Thoracic aorta (tissue), 2 donors: ENCODE measurements around the gene KATNA1. TPM values are rescaled to one million over a fixed set of nuclear protein-coding genes. Genes with fewer than 3 reads are reported as not detected.

Experiments
- ATAC-seq: fragments of 150-250 bp; one replicate; pipeline ENCODE4 v1.8.0; 2017; ENCODE audit warnings: low read depth; ENCODE audit not compliant: insufficient number of reproducible peaks, low FRiP score
- DNase-seq: peaks from one replicate; pipeline ENCODE4 v3.0.0-alpha.2; 2020; ENCODE audit warnings: low spot score
- H3K27ac ChIP-seq, 2 donors: fragments of 200-600 bp; sonication (generic); 1 replicate in 1 of 2; 2 replicates in 1 of 2; pipeline ENCODE4 v1.5.1; 2016; ENCODE audit warnings: mild to moderate bottlenecking in 2 of 2, moderate library complexity in 2 of 2
- H3K27me3 ChIP-seq: fragments of 200-600 bp; sonication (generic); replicated peaks from 2 replicates; pipeline ENCODE4 v1.6.0; 2016; ENCODE audit warnings: mild to moderate bottlenecking; ENCODE audit not compliant: insufficient read depth
- H3K36me3 ChIP-seq: fragments of 200-600 bp; sonication (generic); one replicate; pipeline ENCODE4 v1.5.1; 2016
- H3K4me1 ChIP-seq, 2 donors: fragments of 200-600 bp; sonication (generic); 1 replicate in 1 of 2; 2 replicates in 1 of 2; pipeline versions ENCODE4 v1.5.1 to v1.6.0; 2016; ENCODE audit warnings: low read depth in 2 of 2, mild to moderate bottlenecking in 1 of 2; ENCODE audit not compliant: control insufficient read depth in 1 of 2
- H3K4me3 ChIP-seq: fragments of 200-600 bp; sonication (generic); 2 replicates; pipeline ENCODE4 v1.5.1; 2016; ENCODE audit warnings: mild to moderate bottlenecking
- H3K9me3 ChIP-seq: fragments of 200-600 bp; sonication (generic); 2 replicates; pipeline ENCODE4 v1.5.1; 2016
- total RNA-seq, 2 donors: library from RNA; depleted of rRNA; stranded (reverse); fragments of >200 nt; gene quantifications; one replicate each; pipeline versions ENCODE4 v1.1.0 to v1.2.3, GENCODE V29; 2016
- TF ChIP-seq, protein P1 (sequence below): fragments of 200-600 bp; sonication (generic); IDR thresholded peaks from one replicate; pipeline ENCODE4 v1.5.1; 2019; ENCODE audit warnings: antibody characterized with exemption

Gene KATNA1
- total RNA-seq, 2 donors from 2014 or later: 15.7 to 37.8 TPM

DNA sequence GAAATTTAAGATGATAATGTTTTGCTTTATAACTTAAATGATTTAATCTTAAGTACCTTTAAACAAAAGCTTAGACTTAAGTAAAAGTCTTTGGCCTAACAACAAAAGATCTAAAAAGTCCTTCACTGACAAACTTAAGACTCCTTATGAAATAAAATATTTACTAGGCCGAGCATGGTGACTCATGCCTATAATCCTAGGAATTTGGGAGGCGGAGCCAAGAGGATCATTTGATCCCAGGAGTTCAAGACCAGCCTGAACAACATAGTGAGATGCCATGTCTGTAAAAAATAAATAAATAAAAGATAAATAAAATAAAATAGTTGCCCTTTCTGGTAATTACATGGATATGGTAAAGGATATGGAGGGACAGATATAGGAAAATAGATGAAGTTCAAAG lies 12.4 kb downstream of the KATNA1 start:
- Histone ChIP-seq H3K27ac (no peak overlapping the region), H3K36me3 (no peaks in the 10 kb centered on the region), H3K4me1 (no peaks in the 10 kb centered on the region), H3K9me3 (no peaks in the 10 kb centered on the region), H3K27me3 (no peaks in the 10 kb centered on the region), H3K4me3 (no peak overlapping the region)
- ATAC-seq (no peak), DNase-seq (no peak)
- TF ChIP-seq, protein P1, sequence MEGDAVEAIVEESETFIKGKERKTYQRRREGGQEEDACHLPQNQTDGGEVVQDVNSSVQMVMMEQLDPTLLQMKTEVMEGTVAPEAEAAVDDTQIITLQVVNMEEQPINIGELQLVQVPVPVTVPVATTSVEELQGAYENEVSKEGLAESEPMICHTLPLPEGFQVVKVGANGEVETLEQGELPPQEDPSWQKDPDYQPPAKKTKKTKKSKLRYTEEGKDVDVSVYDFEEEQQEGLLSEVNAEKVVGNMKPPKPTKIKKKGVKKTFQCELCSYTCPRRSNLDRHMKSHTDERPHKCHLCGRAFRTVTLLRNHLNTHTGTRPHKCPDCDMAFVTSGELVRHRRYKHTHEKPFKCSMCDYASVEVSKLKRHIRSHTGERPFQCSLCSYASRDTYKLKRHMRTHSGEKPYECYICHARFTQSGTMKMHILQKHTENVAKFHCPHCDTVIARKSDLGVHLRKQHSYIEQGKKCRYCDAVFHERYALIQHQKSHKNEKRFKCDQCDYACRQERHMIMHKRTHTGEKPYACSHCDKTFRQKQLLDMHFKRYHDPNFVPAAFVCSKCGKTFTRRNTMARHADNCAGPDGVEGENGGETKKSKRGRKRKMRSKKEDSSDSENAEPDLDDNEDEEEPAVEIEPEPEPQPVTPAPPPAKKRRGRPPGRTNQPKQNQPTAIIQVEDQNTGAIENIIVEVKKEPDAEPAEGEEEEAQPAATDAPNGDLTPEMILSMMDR: no peak

DNA sequence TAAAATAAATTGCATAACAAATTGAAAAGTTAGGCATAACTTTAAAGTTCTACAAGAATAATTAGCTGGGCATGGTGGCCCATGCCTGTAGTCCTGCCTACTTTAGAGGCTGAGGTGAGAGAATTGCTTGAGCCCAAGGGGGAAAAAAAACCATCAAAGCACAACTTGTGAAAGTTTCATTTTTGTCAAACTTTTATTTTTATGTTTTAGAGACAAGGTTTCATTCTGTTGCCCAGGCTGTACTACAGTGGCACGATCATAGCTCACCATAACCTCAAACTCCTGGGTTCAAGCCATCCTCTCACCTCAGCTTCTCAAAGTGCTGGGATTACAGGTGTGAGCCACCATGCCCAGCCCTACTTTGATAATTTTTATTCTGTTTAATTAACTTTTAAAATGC lies 14.2 kb downstream of the KATNA1 start:
- Histone ChIP-seq H3K27me3 (no peaks in the 10 kb centered on the region), H3K27ac (no peak overlapping the region), H3K9me3 (no peaks in the 10 kb centered on the region), H3K4me1 (no peaks in the 10 kb centered on the region), H3K4me3 (no peak overlapping the region), H3K36me3 (no peaks in the 10 kb centered on the region)
- DNase-seq (no peak), ATAC-seq (no peak)
- TF ChIP-seq, protein P1: no peak

DNA sequence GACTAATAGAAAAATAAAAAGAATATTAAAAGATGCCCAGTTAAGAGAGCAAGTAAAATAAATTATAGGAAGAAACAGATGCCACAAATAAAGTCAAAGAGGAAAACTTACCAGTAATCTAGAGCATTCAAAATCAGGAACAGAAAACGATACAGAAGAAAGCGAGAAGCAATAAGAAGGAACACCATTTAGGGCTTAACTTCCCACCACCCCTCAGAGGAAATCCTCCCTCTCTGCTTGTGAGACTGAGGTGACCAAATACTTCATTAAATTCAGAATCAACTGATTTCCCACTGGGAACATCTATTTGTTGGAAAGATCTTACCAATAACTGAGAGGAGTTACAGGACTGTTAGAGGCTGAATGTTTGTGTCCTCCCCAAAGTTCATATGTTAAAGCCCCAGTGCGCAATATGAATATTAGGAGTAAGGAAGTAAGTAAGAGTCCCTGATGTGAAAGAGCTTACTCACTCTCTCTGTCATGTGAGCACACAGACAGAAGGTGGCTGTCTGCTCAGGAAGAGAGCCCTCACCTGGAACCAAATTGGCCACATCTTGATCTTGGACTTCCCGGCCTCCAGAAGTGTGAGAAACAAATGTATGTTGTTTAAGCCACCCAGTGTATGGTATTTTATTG lies 19.5 kb downstream of the KATNA1 start:
- H3K36me3 ChIP-seq: peaks cover 5% of the 10 kb centered on the region
- DNase-seq: no peak
- H3K4me1 ChIP-seq: no peaks in the 10 kb centered on the region
- no peak for ATAC-seq
- TF ChIP-seq, protein P1: no peak
- no peaks in the 10 kb centered on the region for H3K27me3 ChIP-seq
- H3K9me3 ChIP-seq: no peaks in the 10 kb centered on the region
- H3K4me3 ChIP-seq: no peak overlapping the region
- no peak overlapping the region for H3K27ac ChIP-seq

DNA sequence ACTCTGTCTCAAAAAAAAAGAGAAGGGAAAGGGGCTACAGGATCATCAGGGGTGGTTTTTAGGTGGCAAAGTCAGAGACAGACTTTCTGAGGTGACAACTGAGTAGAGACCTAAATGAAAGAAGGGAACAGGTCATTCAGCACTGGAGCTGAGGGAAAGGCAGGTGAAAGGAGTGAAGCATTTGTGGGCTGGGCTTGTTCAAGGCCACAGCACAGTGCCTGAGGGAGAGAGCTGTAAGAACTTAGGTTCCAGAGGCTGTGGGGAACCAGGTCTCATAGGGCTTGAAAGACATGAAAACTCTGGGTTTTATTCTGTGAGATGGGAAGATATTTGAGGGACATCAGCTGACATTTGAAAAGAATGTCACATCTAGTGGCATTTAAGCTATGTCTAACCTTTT lies 20.8 kb downstream of the KATNA1 start:
- H3K4me1 ChIP-seq: no peaks in the 10 kb centered on the region
- no peak overlapping the region for H3K4me3 ChIP-seq
- H3K9me3 ChIP-seq: no peaks in the 10 kb centered on the region
- TF ChIP-seq, protein P1: no peak
- H3K36me3 ChIP-seq: peaks cover 11% of the 10 kb centered on the region
- no peaks in the 10 kb centered on the region for H3K27me3 ChIP-seq
- H3K27ac ChIP-seq: no peak overlapping the region
- ATAC-seq (no peak), DNase-seq (no peak)

DNA sequence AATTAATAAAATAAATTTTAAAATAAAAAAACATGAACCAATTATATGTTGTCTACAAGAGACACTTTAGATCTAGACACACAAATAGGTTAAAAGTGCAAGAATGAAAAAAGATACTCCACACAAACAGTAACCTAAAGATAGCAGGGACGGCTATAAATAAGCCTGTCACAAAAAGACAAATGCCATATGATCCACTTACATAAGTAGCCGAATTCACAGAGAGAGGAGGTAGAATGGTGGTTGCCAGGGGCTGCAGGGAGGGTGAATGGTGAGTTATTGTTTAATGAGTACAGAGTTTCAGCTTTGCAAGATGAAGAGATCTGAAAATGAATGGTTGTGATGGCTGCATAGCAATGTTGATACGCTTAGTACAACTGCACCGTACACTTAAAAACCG lies 32.7 kb downstream of the KATNA1 start:
- Histone ChIP-seq H3K36me3 (no peaks in the 10 kb centered on the region), H3K4me1 (no peaks in the 10 kb centered on the region), H3K4me3 (no peak overlapping the region), H3K9me3 (peaks cover 3% of the 10 kb centered on the region), H3K27me3 (no peaks in the 10 kb centered on the region), H3K27ac (no peak overlapping the region)
- TF ChIP-seq, protein P1: no peak
- DNase-seq (no peak), ATAC-seq (no peak)
